Left ventricle myocardium inferior (tissue), 1 donor: ENCODE measurements around the gene IGSF21. TPM values are rescaled to one million over a fixed set of nuclear protein-coding genes. Genes with fewer than 3 reads are reported as not detected.

ENCODE experiments used
- DNase-seq: peaks from one replicate; pipeline ENCODE4 v3.0.0-alpha.2; 2020
- H3K27ac ChIP-seq: fragments of 200-600 bp; replicated peaks from 2 replicates; pipeline ENCODE4 v1.8.0; 2021
- H3K27me3 ChIP-seq: fragments of 200-600 bp; 2 replicates; pipeline ENCODE4 v1.8.0; 2021; ENCODE audit warnings: low read depth
- H3K36me3 ChIP-seq: fragments of 200-600 bp; 2 replicates; pipeline ENCODE4 v1.8.0; 2021
- H3K4me1 ChIP-seq: fragments of 200-600 bp; 2 replicates; pipeline ENCODE4 v1.8.0; 2021
- H3K4me3 ChIP-seq: fragments of 200-600 bp; 2 replicates; pipeline ENCODE4 v1.8.0; 2021; ENCODE audit warnings: mild to moderate bottlenecking, moderate library complexity
- H3K9me3 ChIP-seq: fragments of 200-600 bp; replicated peaks from 2 replicates; pipeline ENCODE4 v1.8.0; 2021
- intact Hi-C: fragments of 100-400 bp; cut with micrococcal nuclease; formaldehyde crosslinking; loops from one replicate; pipeline ENCODE4 v1.11.0; 2022
- long read RNA-seq: library from polyadenylated mRNA; unstranded; transcript quantifications from one replicate; pipeline ENCODE4 v2.0.0, GENCODE V29; 2021
- total RNA-seq: library from RNA; stranded (reverse); fragmentation: NEBNext Ultra II Directional; extraction: Animal tissue kit (Norgen Biotek cat#: 25700); gene quantifications from one replicate; pipeline ENCODE4 v1.2.1, GENCODE V29; 2021
- TF ChIP-seq, protein P1 (sequence below): fragments of 200-600 bp; IDR thresholded peaks from 2 replicates; pipeline ENCODE4 v1.8.0; 2021; ENCODE audit warnings: antibody characterized with exemption, mild to moderate bottlenecking, borderline replicate concordance
- donor health status: DM: no; HTN: yes; CAD: no; lungs with severe emphysema.

The IGSF21 gene
- total RNA-seq = 0.47 TPM
- long read RNA-seq, partial matches to known transcripts = 0 of 1 reads
- long read RNA-seq, other reads (novel, unspliced or antisense) = 0 of 1 reads

DNA sequence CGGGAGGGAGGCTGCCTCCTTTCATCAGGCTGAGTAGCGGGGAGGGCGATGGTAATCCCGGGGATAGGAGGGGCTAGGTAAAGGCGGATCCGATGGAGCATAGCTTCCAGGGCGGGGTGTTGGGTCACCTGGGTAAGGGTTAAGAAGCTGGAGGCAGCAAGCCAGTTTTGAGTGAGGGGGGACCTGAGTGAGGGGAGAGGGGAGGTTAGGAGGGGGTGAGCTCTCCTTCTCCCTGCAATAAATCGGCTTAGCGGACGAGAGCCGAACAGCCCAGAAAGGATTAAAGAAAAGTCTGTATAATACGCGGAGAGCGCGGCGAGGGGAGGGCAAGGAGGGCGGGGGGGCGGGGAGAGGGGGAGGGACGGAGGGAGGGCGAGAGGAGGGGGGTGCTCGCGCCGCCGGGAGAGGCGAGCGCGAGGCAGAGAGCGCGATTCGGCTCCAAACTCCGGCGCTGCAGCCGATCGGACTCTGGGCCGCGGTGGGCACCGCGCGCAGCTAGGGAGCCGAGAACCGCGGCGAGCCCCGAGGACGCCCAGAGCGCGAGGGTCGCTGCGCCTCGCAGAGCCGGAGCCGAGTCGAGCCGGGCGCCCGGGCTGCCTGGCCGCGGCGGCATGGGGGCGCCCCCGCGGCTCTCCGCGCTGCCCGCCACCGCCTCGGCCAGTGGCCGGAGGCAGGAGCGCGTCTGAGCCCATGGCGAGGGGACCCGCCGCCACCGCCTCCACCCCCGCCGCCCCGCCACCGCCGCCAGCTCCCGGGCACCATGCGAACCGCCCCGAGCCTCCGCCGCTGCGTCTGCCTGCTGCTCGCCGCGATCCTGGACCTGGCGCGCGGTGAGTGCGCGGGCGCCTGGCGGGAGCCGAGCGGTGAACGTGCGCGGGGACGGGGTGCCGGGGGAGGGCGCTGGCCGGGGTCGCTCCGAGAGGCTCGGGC, at the start of gene IGSF21:
TSS of gene IGSF21 (plus strand) at position 430 of the 930 bp plus-strand sequence. CDS start at position 761, 331 bp downstream.
- H3K36me3 ChIP-seq = no peaks in the 10 kb centered on the region
- peak within 1 kb of the TSS; percentile 50 for H3K4me3 ChIP-seq
- TF ChIP-seq, protein P1, sequence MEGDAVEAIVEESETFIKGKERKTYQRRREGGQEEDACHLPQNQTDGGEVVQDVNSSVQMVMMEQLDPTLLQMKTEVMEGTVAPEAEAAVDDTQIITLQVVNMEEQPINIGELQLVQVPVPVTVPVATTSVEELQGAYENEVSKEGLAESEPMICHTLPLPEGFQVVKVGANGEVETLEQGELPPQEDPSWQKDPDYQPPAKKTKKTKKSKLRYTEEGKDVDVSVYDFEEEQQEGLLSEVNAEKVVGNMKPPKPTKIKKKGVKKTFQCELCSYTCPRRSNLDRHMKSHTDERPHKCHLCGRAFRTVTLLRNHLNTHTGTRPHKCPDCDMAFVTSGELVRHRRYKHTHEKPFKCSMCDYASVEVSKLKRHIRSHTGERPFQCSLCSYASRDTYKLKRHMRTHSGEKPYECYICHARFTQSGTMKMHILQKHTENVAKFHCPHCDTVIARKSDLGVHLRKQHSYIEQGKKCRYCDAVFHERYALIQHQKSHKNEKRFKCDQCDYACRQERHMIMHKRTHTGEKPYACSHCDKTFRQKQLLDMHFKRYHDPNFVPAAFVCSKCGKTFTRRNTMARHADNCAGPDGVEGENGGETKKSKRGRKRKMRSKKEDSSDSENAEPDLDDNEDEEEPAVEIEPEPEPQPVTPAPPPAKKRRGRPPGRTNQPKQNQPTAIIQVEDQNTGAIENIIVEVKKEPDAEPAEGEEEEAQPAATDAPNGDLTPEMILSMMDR = no peak
- H3K4me1 ChIP-seq = peaks cover 29% of the 10 kb centered on the region
- DNase-seq = no peak
- intact Hi-C loops = no loop called here
- peaks cover 100% of the 10 kb centered on the region for H3K27me3 ChIP-seq
- no peak within 1 kb of the TSS for H3K27ac ChIP-seq
- H3K9me3 ChIP-seq = no peaks in the 10 kb centered on the region

DNA sequence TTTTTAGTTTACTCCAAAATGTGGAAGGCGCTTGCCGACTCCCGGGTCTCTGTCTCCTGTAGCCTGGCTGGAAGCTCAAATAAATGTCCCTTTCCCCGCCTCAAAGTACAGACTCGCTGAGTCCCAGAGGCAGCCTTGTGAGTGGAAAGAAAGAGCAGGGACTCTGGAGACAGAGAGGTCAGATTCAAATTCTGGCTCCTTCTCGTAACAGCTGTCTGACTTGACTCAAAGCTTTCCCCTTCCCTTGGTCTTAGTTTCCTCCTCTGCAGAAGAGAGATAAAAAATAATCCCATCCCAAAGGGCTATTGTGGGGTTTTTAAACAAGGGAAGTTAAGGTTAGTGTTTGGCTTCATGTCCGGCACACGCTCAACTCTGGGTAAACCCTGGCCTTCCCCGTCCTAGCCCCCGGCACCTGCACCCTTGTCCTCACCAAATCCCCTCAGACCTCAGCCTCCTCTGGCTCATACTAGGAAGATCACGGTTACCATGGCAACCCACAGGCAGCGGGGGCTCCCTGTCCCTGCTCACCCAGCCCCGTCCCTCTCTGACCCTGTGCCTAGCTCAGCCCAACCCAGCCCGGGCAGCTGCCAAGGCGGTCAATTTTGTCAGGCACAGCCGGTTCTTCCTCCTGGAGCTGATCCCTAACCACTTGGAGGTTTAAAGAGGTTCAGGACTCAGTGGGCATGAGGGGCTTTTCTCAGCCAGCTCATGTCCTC, 49.2 kb upstream of the IGSF21 start:
- intact Hi-C loops = no loop called here
- Histone ChIP-seq H3K36me3 (no peaks in the 10 kb centered on the region), H3K4me3 (no peak overlapping the region), H3K4me1 (no peaks in the 10 kb centered on the region), H3K27me3 (peaks cover 96% of the 10 kb centered on the region), H3K27ac (no peak overlapping the region), H3K9me3 (peaks cover 6% of the 10 kb centered on the region)
- DNase-seq = no peak
- TF ChIP-seq, protein P1 = no peak

DNA sequence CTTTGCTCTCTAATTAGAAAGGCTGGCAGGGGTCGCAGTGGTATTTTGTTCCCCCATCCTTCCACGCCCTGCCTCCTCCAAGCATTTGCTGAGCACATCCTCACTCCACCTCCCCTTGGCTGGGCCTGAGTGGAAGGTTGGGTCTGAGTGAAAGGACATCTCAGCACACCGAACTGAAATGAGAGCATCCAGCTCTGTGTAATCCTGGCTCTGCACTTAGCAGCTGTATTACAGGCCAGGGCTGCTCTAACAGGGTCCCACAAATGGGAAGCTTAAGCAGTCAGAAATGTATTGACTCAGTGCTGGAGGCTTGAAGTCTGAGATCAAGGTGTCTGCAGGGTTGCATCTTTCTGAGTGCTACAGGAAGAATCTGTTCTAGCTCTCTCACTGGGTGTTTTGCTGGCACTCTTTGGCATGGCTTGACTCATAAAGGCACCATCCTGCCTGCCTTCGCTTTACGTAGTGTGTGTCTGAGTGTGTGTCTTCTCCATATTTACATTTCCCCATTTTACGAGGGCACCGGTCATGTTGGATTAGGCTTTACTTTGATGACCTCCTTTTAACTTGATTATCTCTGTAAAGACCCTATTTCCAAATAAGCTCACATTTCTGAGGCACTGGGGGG, 48.5 kb upstream of the IGSF21 start:
- Histone ChIP-seq H3K36me3 (no peaks in the 10 kb centered on the region), H3K27ac (no peak overlapping the region), H3K9me3 (peaks cover 6% of the 10 kb centered on the region), H3K4me3 (no peak overlapping the region), H3K4me1 (no peaks in the 10 kb centered on the region), H3K27me3 (peaks cover 96% of the 10 kb centered on the region)
- TF ChIP-seq, protein P1 = no peak
- intact Hi-C loops = no loop called here
- DNase-seq = no peak

DNA sequence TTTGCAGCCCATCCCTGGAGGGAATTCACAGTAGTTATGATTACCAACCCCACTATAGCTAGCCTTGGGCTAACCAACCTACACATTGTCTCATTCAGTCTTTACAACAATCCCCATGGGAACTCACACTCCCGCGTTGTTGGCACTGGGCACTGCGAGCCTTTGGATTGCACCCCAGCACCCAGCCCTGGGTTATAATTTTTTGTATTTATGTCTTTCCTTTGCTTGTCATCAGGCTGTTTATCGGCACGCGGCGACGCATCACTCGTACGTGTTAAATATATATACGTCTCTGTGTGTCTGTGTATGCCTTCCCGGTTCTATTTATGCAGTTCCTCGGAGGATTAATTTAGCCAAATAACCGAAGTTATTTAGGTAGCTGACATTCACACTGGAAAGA, 47.2 kb upstream of the IGSF21 start:
- no peak overlapping the region for H3K27ac ChIP-seq
- peaks cover 6% of the 10 kb centered on the region for H3K9me3 ChIP-seq
- intact Hi-C loops = no loop called here
- DNase-seq = no peak
- TF ChIP-seq, protein P1 = no peak
- H3K36me3 ChIP-seq = no peaks in the 10 kb centered on the region
- H3K4me1 ChIP-seq = no peaks in the 10 kb centered on the region
- H3K27me3 ChIP-seq = peaks cover 96% of the 10 kb centered on the region
- H3K4me3 ChIP-seq = no peak overlapping the region

DNA sequence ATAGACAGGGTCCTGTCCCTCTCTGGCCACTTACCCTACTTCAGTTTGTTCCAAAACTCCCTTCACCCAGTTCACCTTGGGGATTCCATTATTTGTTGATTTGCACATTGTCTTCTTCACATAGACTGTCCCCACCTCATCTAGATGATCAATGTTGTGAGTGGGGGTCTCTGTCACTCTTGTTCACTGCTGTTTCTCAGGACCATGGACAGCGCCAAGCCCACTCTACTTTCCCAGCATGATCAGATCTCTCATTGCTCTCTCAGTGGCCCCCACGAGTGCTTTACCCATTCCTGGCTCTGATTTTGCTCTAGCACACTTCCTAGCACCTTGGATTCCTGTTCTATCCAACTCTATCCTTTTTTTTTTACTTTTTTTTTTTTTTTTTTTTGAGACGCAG, 45.4 kb upstream of the IGSF21 start:
- intact Hi-C loops = no loop called here
- peaks cover 96% of the 10 kb centered on the region for H3K27me3 ChIP-seq

More for the DNA sequence above, 45.4 kb upstream of the IGSF21 start:
- Histone ChIP-seq H3K36me3 (no peaks in the 10 kb centered on the region), H3K4me1 (no peaks in the 10 kb centered on the region), H3K27ac (no peak overlapping the region), H3K9me3 (peaks cover 6% of the 10 kb centered on the region), H3K4me3 (no peak overlapping the region)
- DNase-seq = no peak
- TF ChIP-seq, protein P1 = no peak
